NCI-H2107 treated with DMSO at 0.1 percent for 48 hours (cell line): ENCODE data around the gene ZNF628.
"Not testable (repeated sequence)": the region's sequence is repeated elsewhere in the genome, so short reads cannot be mapped to it uniquely, and the experiment has no call there.

Source experiments
- DNase-seq: peaks from one replicate; lab custom pipeline; 2025; ENCODE audit not compliant: unreplicated experiment; lab: John Stamatoyannopoulos, UW

ZNF628 gene

GRCh38 chr19:55476100-55476775 is at the start of gene ZNF628:
Gene ZNF628, plus strand, starts transcription at chr19:55476617. Its CDS starts 3,294 bp downstream, at chr19:55479911.
- peak; percentile 91 for DNase-seq

GRCh38 chr19:55431183-55431582 is 45.2 kb upstream of the ZNF628 start:
- DNase-seq = no peak

- no peak for DNase-seq
Measured at GRCh38 chr19:55432241-55432959, 44.0 kb upstream of the ZNF628 start.

GRCh38 chr19:55433292-55433691 is 43.1 kb upstream of the ZNF628 start:
- DNase-seq = no peak

- DNase-seq = no peak
Measured at GRCh38 chr19:55434356-55434919, 42.0 kb upstream of the ZNF628 start.

- DNase-seq = no peak
Measured at GRCh38 chr19:55435020-55435419, 41.4 kb upstream of the ZNF628 start.

GRCh38 chr19:55436847-55437246 is 39.6 kb upstream of the ZNF628 start:
- no peak for DNase-seq

- peak; percentile 27 for DNase-seq
Measured at GRCh38 chr19:55437410-55437809, 39.0 kb upstream of the ZNF628 start.

- DNase-seq = no peak
Measured at GRCh38 chr19:55439052-55439451, 37.4 kb upstream of the ZNF628 start.

- no peak for DNase-seq
Measured at GRCh38 chr19:55440411-55441105, 35.9 kb upstream of the ZNF628 start.

GRCh38 chr19:55441319-55441691 is 35.1 kb upstream of the ZNF628 start:
- no peak for DNase-seq

- DNase-seq = no peak
Measured at GRCh38 chr19:55441692-55442321, 34.6 kb upstream of the ZNF628 start.

- peak; percentile 24 for DNase-seq
Measured at GRCh38 chr19:55442372-55442961, 34.0 kb upstream of the ZNF628 start.

GRCh38 chr19:55443045-55443823 is 33.2 kb upstream of the ZNF628 start, which contains the start of gene SHISA7:
Gene SHISA7, minus strand, starts transcription at chr19:55443300. Its CDS starts 437 bp downstream, at chr19:55442863.
- DNase-seq = no peak

- no peak for DNase-seq
Measured at GRCh38 chr19:55443824-55444480, 32.5 kb upstream of the ZNF628 start.

- DNase-seq = no peak
Measured at GRCh38 chr19:55444646-55445045, 31.8 kb upstream of the ZNF628 start.

- DNase-seq = peak; percentile 6
Measured at GRCh38 chr19:55446060-55446459, 30.4 kb upstream of the ZNF628 start.

GRCh38 chr19:55447421-55448174 is 28.8 kb upstream of the ZNF628 start:
- DNase-seq = peak; percentile 22

GRCh38 chr19:55448175-55448490 is 28.3 kb upstream of the ZNF628 start:
- DNase-seq = not testable (repeated sequence)
